D721Med (cell line): Measurements from ENCODE around the gene TM4SF20.
"Not testable (repeated sequence)": the region's sequence is repeated elsewhere in the genome, so short reads cannot be mapped to it uniquely, and the experiment has no call there.

ENCODE experiments used
- DNase-seq: peaks from one replicate; pipeline ENCODE4 v3.0.0; 2011; ENCODE audit warnings: low spot score; ENCODE audit not compliant: insufficient read length
- FAIRE-seq: peaks from 2 replicates; lab custom pipeline; 2011; peaks lifted over from hg19 to GRCh38; lab: Jason Lieb, UNC
- CTCF ChIP-seq: IDR thresholded peaks from 2 replicates; pipeline ENCODE4 v1.5.1; 2012; ENCODE audit warnings: mild to moderate bottlenecking, control low read depth; ENCODE audit not compliant: insufficient read depth; ENCODE audit errors: missing control alignments

Gene TM4SF20

DNA sequence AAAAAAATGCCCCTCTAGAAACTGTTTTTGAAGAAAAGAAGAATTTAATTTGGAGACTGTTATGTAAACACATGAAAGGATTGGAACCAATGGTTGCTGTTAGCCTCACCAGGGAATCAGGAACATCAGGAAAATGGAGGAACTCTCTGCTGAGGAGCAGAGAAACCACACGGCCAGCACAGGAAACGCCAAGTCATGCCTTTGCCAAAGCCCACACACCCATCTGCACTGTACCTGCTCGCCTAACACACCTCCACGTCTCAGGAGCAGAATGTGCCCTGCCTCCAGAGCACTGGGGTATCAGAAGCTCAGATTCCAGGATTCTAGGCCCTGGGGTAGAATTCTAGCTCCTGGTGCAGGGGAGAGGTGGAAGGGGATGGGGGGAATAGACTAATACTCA is 18.5 kb upstream of the TM4SF20 start:
- TF ChIP-seq CTCF, result no peak

DNA sequence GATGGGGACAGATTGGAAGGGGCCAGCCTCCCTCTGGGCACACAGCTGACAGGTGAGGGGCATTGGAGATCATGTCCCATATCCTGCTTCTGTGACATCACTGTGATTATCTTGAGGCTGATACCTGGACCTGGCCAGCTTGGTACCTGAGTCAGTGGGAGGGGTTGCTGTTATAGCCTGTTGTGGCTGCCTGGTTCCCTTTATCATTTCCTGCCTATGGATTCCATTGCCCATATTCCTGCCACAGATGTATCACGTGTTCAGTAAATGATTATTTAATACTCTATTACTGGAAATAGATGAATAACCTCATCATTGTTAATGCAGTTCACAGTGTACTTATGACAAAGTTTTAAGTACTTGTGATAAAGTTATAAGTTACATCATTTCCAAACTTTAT is 16.4 kb upstream of the TM4SF20 start:
- no peak for FAIRE-seq
- no peak for TF ChIP-seq CTCF
- DNase-seq, result no peak

More for the DNA sequence above, 18.5 kb upstream of the TM4SF20 start:
- DNase-seq (no peak), FAIRE-seq (no peak)

GRCh38 chr2:227394401-227394800 is 15.3 kb upstream of the TM4SF20 start:
- no peak for TF ChIP-seq CTCF
- FAIRE-seq (no peak), DNase-seq (no peak)

DNA sequence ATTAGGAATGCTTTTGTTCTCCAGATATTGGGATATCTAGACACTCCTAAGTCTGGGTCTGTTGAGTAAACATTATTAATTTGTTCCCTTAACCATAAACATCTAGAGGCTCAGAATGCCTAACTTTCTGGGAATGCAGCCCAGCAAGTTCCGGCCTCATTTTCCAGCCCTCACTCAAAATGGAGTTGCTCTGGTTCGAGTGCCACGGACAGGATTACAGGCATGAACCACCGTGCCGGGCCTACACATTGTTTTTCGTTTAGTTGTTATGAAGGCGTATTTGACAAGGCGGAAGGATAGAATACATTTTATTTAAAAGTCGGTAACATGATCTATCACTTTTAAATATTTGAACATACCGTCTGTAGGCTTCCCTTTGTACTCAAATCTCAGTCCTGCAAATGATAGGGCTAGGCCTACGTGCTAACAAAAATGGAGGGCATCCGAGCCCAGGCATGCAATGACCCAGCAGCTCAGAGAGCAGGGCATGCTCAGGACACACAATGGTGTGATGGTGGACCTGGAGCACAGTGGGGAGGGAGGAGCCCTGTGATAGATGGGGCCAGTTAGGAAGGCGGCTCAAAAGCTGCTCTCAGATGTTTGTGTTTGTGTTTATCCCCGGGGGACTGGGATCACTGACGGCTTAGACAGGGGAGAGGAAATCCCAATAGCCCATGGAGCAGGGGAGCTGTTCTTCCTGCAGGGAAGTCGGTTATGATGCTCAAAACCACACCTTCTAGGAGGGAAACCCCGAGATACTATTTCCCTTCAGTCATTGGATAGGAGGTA is 11.6 kb upstream of the TM4SF20 start:
- DNase-seq (no peak), FAIRE-seq (no peak)
- no peak for TF ChIP-seq CTCF

DNA sequence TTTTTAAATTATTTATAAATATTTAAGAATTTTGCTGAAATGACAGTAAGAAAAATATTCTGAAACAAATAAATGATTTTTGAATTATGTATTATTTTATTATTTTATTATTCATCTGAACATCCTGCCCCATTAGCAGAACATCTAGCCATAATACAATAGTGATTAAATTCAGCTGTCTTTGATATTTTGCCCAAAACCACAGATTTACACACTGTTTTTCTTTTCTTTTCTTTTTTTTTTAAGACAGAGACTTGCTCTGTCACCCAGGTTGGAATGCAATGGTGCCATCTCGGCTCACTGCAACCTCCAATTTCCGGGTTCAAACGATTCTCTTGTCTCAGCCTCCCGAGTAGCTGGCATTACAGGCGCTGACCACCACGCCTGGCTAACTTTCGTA is 10.6 kb upstream of the TM4SF20 start:
- FAIRE-seq, result no peak
- no peak for TF ChIP-seq CTCF
- no peak for DNase-seq

GRCh38 chr2:227389231-227389630 is 10.1 kb upstream of the TM4SF20 start:
- no peak for TF ChIP-seq CTCF
- DNase-seq (no peak), FAIRE-seq (no peak)

GRCh38 chr2:227388537-227389011 is 9.5 kb upstream of the TM4SF20 start:
- no peak for TF ChIP-seq CTCF
- DNase-seq, result no peak
- FAIRE-seq, result no peak

DNA sequence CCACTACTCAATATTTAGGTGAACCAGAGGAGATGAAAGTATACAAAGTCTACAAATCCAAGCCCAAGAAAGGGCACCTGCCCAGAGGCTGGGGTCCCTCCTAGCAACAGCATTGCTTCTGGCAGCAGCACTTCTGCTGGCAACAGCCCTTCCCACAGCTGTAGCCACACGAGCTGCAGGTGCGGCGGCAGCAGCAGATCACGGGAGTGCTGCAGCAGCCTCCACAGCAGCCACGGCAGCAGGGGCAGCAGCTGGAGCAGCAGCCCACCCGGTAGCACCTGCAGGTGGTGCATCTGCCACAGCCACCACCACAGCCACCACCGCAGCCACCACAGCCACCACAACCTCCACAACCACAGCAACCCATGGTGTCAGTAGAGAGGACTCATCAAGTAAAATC is 8.5 kb upstream of the TM4SF20 start, which contains the start of gene SCYGR1:
TSS of gene SCYGR1 (minus strand) at position 367 of the 400 bp plus-strand sequence. CDS start at position 367, 0 bp downstream.
- not testable (repeated sequence) for FAIRE-seq, DNase-seq
